Measurements from ENCODE around the gene EDN1. TPM values are rescaled to one million over a fixed set of nuclear protein-coding genes. Genes with fewer than 3 reads are reported as not detected.
A peak's percentile ranks its signal among the peaks of the same experiment; 100 is the strongest.

EDN1 gene
- total and polyA plus RNA-seq, 2 of the 13 experiments (the other 11 are each of a cell fraction or from before 2014, with no cell fraction given): 0.15 to 1.2 TPM

GRCh38 chr6:12289933-12290820, at the start of gene EDN1 (continued):
- TF ChIP-seq ZNF672 (CRISPR knock-in tag; IDR thresholded peaks at IDR 0.05) (no peak), ZNF770 (CRISPR knock-in tag; IDR thresholded peaks at IDR 0.05) (no peak), ZFP36L1 (CRISPR knock-in tag; IDR thresholded peaks at IDR 0.05) (no peak), ATF7-NPFF (CRISPR knock-in tag; IDR thresholded peaks at IDR 0.05; ENCODE audit: low read depth) (no peak), MED1 (CRISPR knock-in tag; IDR thresholded peaks at IDR 0.05) (0 out of 2 replicates have a peak, but pooled peaks have one; percentile 14), ZNF709 (CRISPR knock-in tag; IDR thresholded peaks at IDR 0.05) (no peak), ATF1 (CRISPR knock-in tag; IDR thresholded peaks at IDR 0.05) (no peak), ZBTB21 (CRISPR knock-in tag; IDR thresholded peaks at IDR 0.05) (no peak), ZNF784 (CRISPR knock-in tag; IDR thresholded peaks at IDR 0.05; ENCODE audit: borderline replicate concordance) (no peak), ZNF773 (CRISPR knock-in tag; IDR thresholded peaks at IDR 0.05; ENCODE audit: borderline replicate concordance) (no peak), HNRNPH1 (optimal IDR thresholded peaks at IDR 0.05; ENCODE audit: low read depth, low read length) (no peak), ZNF12 (CRISPR knock-in tag; IDR thresholded peaks at IDR 0.05) (no peak), NFYC (CRISPR knock-in tag; IDR thresholded peaks at IDR 0.05) (no peak), SUZ12 (IDR thresholded peaks at IDR 0.05; ENCODE audit: low read depth, low read length) (0 out of 2 replicates have a peak, but pooled peaks have one; percentile 5), AKNA (CRISPR knock-in tag; IDR thresholded peaks at IDR 0.05; ENCODE audit: borderline replicate concordance) (no peak), ZNF33A (CRISPR knock-in tag; IDR thresholded peaks at IDR 0.05; ENCODE audit: borderline replicate concordance) (no peak), ZNF7 (CRISPR knock-in tag; IDR thresholded peaks at IDR 0.05) (no peak), HOXA3 (CRISPR knock-in tag; IDR thresholded peaks at IDR 0.05) (0 out of 2 replicates have a peak, but pooled peaks have one; percentile 31), AHR (CRISPR knock-in tag; IDR thresholded peaks at IDR 0.05) (no peak), REPIN1 (CRISPR knock-in tag; IDR thresholded peaks at IDR 0.05; ENCODE audit: borderline replicate concordance, low read depth) (no peak), NONO (IDR thresholded peaks at IDR 0.05) (no peak), NONO (CRISPR knock-in tag; conservative IDR thresholded peaks at IDR 0.05) (no peak)
